Measurements from ENCODE around the gene MYRF.

The MYRF gene

DNA sequence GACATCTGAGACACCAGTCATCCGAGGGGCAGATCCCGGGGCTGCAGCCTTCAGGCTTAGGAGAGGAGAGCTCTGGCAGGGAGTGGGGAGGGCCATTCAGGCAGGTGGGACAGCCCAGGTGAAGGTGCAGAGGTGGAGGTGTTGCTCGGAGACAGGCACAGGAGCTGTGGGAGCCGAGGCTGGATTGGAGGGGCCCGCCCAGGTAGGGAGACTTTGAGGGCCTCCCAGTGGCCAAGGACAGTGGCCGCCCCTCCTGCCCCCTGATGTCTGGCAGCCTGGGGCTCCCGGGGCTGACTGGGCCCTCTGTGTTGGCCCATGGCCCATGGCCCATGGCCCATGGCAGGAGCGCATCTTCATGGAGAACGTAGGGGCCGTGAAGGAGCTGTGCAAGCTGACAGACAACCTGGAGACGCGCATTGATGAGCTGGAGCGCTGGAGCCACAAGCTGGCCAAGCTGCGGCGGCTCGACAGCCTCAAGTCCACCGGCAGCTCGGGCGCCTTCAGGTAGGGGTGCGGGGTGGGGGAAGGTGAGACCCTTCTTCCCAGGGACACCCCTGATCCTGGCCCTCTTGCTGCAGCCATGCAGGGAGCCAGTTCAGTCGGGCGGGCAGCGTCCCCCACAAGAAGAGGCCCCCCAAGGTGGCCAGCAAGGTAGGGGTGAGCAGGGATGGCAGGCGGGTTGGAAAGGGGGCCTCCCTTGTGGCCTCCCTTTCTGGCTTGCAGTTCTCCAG lies 26.6 kb downstream of the MYRF start:
- no peak for DNase-seq

DNA sequence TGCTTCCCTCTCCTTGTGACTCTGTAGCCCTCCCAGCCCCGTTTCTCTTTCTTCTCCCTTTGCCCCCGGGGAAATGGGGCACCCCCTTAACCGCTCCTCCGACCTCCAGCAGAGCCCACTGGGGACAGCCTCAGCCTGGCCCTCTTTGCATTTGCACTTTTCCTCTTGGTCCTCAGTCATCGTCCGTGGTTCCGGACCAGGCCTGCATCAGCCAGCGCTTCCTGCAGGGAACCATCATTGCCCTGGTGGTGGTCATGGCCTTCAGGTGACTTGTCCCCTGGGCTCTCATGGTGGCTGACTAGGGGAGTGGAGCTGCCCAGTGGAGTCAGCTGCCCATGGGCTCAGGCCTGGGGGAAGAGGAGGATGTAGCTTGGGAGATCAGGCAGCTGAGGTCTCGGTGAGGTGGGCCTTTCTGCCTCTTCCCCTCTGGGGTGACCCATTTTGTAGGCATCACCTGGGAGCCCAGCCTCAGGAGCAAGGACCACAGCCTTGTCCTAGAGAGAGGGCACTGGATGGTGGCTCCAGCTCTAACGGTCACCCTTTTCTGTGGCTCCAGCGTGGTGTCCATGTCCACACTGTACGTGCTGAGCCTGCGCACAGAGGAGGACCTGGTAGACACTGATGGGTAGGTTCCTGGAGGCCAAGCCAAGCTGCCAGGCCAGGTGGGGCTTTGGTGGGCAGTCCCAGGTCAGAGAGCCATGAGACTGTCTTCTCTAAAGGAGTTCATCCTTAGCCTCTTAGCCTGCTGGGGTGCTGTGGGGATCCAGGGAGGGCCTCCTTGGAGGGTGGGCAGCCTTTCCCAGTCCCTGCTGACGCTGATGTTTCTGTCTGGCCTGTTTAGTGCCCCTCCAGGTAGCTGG lies 27.5 kb downstream of the MYRF start:
- DNase-seq: no peak

DNA sequence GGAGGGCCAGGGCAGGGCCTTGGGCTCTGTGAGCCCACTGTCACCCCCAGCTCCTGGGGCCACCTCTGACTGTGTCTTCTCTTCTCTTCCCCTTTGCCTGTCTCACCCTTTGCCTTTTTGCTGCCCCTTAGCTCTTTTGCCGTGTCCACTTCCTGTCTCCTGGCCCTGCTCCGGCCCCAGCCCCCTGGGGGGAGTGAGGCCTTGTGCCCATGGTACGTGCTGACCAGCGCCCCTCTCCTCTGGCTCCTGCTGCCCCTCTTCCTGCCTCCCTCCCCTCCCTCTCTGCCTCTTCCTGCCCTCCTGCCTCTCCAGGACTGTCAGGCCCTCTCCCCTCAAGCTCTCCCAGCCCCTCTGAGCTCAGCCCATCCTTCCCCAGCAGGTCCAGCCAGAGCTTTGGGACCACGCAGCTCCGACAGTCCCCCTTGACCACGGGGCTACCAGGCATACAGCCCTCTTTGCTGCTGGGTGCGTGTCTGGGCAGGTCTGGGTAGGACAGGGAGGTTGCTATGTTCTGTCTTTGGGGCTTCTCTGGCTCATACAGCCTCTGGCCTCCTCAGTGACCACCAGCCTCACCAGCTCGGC lies 28.2 kb downstream of the MYRF start:
- DNase-seq: no peak

DNA sequence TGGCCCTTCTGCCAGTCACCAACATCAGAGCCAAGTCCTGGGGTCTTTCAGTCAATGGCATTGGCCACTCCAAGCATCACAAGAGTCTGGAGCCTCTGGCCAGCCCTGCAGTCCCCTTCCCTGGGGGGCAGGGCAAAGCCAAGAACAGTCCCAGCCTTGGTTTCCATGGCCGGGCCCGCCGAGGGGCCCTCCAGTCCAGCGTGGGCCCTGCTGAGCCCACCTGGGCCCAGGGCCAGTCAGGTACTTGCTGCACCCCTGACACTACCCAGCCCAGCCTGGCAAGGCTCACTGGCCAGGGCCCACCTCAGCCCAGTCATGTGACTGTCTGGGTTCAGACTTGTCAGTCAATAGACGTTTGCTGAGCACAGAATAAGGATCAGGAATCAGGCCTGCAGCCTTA lies 29.1 kb downstream of the MYRF start:
- no peak for DNase-seq

DNA sequence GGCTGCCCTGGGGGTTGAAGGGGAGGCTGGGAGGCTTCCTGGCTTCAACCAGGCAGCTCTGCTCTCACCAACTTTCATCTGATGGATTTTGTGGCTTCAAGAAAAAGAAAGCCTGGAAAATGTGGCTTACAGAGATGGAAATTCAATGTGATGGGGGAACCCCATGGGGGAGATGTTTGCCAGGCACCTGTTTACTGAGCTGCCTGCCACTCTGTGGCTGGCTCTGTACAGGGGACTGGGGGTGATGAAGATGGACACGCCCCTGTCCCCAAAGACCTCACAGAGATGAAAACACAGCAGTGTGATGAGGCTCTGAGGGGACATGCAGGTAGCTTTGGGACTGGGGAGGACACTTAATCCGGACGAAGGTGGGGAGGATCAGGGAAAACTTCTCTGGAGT lies 29.9 kb downstream of the MYRF start:
- DNase-seq: no peak

DNA sequence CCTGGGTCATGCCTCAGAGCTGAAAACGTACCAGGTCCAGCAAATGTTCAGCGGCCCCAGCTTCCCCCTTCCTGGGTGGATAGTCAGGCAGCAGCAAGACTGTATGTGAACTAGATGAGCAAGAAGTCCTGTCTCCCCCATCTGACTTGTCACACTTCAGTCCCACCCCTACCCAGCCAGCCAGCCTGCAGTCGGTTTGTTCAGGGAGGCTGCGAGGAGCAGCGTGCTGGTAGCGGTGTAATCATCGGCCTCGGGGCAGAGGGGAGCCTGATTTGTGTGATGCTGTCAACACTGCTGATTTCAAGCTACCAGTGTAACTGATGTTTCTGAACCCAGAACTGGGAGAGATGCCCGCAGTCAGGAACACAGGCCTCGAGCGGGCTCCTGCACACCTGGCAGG lies 30.4 kb downstream of the MYRF start:
- no peak for DNase-seq

DNA sequence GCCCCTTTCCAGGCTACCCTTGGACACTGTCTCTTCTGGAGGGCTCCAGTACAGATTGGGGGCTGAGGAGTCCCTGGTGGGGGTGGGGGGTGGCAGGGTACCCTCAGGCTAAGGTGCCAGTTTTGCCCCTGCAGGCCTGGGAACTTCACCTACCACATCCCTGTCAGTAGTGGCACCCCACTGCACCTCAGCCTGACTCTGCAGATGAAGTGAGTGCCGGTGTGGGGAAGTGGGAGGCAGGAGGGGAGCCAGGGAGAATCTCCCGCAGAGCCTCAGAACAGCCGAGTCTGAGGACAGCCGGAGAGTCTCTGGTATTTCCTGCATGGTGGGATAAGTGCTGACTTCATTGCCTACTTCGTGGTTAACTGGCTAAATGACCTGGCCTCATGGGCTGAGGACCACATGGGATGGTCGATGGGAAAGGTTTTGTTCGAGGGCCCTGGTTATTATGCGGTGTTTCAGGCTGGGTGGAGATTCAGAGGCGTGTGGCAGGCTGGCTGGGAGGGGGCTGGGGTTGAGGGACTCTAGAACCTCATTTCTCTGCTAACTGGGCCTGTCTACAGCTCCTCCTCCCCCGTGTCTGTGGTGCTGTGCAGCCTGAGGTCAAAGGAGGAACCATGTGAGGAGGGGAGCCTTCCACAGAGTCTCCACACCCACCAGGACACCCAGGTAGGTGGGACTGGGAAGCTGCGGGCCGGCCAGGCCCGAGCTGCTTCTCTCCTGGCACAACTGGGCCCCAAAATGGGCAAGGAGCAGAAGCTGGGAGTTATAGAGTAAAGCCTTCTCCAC lies 31.5 kb downstream of the MYRF start:
- no peak for DNase-seq

DNA sequence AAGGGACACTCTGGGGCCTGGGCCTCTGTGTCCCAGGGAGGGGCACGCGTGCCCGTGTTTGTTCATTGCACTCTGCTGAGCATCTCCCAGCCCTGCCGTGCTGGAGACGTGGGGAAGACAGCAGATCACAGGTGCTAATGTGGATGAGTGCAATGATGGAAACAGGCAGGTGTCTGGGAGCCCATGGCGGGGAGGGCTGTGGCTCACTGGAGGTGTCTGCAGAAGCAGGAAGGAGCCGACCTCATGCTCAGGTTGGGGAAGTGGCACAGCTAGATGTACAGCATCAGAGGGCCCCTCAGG lies 32.0 kb downstream of the MYRF start:
- no peak for DNase-seq

DNA sequence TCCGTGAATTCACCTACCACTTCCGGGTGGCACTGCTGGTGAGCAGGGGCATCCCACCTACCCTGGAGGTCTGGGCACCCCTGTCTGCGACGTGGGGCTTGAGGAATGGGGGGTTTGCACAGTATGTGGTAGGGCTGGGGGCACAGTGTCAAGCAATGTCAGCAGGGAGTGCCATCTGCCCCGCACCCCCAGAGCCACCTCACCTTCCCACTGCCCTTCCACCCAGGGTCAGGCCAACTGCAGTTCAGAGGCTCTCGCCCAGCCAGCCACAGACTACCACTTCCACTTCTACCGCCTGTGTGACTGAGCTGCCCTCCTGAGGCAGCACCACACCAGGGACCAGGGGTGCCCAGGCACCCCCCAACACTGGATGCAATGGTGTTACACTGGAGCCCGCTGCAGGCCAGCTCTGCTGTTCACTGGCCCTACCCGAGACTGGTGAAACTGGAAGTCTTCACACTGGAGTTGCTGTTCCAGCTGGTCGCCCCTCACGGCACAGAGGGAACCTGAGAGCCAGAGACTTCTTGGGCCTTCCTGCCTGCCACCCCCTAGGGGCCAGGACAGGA lies 33.5 kb downstream of the MYRF start:
- no peak for DNase-seq

DNA sequence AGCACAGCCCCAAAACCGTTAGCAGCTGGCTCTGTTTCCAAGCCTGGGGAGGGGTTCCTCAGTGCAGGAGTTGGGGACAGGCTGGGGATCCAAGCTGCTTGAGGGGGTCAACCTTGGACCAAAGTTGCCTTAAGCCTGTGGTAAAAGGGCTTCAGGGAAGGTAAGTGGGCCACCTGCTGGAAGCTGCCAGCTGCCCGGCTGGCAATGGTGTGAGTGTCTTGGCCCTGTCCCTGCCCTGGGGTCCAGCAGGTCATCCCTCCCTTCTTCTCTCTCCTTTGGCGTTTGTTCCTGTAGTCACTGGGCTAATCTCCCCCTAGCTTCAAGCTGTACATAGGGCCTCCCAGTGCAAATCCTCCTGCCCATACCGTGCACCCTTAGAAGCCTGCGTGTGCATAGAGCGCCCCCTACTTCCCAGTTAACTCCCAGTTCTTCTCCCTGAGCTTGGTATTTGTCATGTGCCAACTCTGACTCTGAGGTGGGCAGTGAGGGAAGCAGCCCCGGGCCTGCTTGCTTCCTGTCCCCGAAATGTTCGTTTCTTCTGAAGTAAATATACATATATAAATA lies 35.6 kb downstream of the MYRF start:
- peak; percentile 28 for DNase-seq

DNA sequence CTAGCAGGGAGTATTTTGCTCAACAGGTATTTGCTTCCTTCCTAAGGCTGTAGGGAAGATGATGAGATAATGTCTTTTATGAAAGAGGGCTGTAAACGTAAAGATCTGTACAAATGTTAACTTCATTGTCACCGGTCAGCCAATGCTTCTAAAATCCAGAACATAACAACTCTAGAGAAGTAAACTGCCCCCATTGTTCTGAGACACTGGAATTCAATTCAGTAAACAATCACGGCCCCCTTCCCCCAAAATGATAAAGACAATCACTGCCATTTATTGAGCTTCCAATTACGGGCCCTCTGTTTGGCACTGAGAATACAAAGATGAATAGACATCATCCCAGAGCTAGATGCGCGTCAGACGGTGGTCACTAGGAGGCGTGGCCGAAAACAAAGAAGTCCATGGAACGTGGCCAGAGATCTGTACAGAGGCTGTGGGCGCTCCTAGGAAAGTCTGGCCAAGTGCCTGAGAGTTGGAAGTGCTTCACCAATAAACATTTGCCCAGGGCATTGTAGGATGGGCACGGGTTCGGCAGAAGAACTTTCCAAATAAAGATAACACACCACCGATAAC lies 39.4 kb downstream of the MYRF start:
- peak; percentile 65 for DNase-seq

DNA sequence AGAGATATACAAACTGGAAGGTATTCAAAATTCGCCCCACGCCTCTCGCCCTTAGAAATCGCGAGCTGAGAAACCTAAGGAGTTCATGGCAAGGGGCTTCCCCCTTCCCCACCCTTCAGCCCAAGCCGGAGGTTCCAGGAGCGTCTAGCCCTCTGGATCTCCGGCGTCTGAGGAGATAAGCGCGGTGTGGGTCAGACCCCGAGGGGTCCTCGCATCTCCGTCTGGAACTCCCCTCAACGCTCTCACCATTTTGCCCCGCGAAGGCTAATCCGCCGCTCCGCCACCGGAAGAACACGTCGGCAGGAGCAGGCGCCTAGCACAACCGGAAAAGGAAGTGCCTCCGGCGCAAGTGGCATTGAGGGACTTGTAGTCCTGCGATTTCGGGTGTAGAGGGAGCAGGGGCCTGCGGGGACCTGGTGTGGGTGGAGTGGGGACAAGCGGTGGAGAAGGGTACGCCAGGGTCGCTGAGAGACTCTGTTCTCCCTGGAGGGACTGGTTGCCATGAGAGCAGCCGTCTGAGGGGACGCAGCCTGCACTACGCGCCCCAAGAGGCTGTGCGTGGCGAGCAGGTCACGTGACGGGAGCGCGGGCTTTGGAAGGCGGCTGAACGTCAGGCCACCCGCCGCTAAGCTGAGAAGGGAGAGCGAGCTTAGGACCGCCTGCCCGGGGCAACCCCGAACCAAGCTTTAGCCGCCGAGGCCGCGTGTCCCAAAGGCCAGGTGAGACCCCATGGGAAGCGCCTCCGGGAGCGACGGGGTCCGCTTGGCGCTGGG lies 40.1 kb downstream of the MYRF start, which contains the start of the genes FEN1 and TMEM258:
TSS of gene FEN1 (plus strand) at position 602 of the 773 bp plus-strand sequence. CDS start 2,451 bp downstream, outside the sequence.
TSS of gene TMEM258 (minus strand) at position 290 of the 773 bp plus-strand sequence. CDS start at position 249, 41 bp downstream.
- DNase-seq: peak; percentile 90

DNA sequence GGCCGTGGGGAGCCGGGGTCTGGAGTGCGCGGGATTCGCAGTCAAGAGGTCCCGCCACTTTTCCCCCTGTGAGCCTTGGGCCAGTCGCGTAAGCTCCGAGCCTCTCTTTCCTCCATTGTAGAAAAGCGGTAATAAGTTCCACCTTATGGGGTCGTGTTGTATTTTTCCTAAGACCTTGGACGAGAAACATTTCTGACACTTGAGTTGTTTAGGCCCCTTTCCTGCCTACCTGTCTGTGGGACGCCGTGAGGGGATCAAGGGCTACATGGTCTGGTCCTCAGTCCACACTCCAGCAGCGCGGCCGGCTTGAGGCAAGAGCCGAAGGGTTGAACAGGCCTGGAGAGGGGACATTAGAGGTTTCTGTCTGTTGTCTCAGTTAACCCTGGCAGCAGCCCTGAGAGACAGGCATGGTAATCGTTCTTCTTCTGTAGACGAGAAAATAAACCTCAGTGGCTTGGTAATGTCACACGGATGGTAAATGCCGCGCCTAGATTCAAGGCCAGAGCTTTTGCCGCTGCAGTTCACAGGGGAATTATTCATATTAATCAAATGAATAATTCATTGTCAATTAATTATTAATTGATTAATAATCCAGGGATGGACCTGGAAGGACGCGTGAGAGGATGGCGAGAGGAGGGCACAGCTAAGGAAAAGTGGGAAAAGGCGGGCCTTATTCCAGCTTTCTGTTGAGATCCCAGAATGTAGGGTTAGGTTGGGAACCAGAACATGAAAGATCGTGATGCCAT lies 40.8 kb downstream of the MYRF start:
- DNase-seq: no peak

DNA sequence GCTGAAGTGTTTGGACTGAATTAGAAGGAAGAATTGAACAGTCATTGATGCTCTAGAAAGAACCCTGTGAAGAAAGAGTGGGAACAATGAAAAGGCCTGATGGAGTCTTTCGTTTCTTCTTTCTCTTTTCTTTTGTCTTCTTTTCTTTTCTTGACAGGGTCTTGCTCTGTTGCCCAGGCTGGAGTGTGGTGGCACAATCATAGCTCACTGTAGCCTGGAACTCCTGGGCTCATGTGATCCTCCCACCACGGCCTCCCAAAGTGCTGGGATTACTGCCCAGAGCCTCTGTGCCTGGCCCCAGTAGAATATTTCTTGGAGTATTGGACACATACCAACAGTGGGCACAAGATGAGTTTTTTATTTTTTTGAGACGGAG lies 41.4 kb downstream of the MYRF start:
- DNase-seq: no peak

DNA sequence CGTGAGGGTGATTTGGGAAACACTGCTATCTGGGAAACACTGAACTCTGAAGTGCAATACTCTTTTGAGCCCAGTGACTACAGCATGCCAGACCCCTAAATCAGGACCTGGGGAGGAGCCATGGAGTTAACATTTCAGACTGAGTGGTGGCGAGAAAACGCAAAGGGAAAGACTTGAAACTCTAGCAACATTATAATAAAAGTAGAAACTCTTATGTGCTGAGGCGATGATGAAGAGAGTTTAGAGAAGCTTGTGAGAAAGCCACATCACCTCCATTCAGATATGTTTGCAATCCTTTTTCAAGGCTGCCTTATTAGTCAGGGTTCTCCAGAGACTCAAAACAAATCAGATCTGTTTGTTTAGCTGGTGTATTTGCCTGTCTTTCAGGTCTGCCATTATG lies 42.1 kb downstream of the MYRF start:
- DNase-seq: no peak

DNA sequence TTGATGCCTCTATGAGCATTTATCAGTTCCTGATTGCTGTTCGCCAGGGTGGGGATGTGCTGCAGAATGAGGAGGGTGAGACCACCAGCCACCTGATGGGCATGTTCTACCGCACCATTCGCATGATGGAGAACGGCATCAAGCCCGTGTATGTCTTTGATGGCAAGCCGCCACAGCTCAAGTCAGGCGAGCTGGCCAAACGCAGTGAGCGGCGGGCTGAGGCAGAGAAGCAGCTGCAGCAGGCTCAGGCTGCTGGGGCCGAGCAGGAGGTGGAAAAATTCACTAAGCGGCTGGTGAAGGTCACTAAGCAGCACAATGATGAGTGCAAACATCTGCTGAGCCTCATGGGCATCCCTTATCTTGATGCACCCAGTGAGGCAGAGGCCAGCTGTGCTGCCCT lies 43.0 kb downstream of the MYRF start:
- DNase-seq: no peak

DNA sequence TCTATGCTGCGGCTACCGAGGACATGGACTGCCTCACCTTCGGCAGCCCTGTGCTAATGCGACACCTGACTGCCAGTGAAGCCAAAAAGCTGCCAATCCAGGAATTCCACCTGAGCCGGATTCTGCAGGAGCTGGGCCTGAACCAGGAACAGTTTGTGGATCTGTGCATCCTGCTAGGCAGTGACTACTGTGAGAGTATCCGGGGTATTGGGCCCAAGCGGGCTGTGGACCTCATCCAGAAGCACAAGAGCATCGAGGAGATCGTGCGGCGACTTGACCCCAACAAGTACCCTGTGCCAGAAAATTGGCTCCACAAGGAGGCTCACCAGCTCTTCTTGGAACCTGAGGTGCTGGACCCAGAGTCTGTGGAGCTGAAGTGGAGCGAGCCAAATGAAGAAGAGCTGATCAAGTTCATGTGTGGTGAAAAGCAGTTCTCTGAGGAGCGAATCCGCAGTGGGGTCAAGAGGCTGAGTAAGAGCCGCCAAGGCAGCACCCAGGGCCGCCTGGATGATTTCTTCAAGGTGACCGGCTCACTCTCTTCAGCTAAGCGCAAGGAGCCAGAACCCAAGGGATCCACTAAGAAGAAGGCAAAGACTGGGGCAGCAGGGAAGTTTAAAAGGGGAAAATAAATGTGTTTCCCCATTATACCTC lies 43.6 kb downstream of the MYRF start:
- no peak for DNase-seq

DNA sequence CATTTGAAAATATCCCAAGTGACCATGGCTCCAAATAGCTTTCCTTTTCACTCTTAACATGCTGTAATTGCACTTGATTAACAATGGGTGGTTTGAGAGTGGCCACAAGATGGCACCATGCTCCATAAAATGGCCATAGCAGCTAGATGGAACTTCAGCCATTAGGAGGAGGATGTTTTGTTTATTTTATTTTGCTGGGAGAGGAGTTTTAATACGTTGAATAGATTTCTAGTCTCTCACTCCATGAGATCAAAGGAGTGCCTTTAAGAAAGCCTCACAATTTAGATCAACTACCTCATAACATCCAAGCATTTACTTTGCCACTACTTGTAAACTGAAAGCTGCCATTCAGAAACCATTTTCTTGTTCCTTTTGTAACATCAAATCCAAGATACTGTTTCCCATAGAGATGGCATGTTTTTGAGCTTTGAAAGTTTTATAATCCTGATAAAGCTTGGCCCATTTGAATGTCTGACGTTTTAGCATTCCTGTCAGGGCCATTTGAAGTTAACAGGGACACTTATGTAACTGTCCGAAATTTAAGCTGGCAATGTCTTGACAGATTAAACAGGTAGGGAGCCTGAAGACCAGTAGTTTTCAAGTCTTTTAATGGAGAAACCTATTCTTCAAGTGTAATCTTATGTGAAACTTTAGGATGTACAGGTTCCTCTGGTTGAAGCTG lies 45.0 kb downstream of the MYRF start:
- peak; percentile 83 for DNase-seq

DNA sequence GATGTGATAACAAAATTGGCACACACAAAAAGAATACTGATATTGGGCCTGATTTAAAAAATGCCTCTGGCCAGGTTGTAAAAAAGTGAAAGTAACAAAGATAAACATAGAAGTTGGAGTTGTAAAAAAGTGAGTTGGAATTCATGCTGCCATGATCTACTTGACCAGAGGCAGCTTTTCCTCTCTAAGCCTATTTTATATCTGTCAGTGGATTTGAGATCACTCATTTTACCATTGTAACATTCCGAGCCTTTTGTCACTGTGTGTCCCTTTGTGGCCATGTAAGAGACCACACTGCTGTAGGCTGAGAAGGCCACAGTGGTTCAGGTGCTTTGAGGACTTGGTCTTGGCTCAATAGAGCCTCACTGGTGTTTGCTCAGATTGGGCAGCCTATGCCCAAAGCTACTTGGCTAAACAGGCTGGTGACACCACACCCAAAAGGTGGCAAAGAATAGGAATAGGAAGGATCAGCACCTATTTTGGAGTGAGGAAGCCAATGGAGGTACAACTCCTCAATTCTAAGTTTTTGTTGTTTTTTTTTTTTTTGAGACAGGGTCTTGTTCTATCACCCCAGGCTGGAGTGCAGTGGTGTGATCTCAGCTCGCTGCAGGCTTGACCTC lies 47.3 kb downstream of the MYRF start:
- DNase-seq: no peak

All from CD4-positive, alpha-beta T cell treated with Interleukin-17A for 1 hour (primary cell).